Activated naive CD4-positive, alpha-beta T cell treated with anti-CD3 and anti-CD28 coated beads, Interleukin-2, amount 10 ng/mL, durations not matched to agents 7 days and 5 days (primary cell): ENCODE measurements around the gene CELF4.

Experiments used
- CTCF ChIA-PET: fragments of 350-600 bp; sonication (Branson Sonifier 250); formaldehyde crosslinking; loops from one replicate; lab custom pipeline; 2021; ENCODE audit warnings: antibody characterized with exemption; lab: Charles Lee
- DNase-seq: peaks from one replicate; pipeline ENCODE4 v3.0.0-alpha.2; 2020
- H3K27ac Mint-ChIP-seq: one replicate; pipeline ENCODE4 v1.8.0; 2021; ENCODE audit warnings: mild to moderate bottlenecking, moderate library complexity, mixed read lengths
- H3K27me3 Mint-ChIP-seq: one replicate; pipeline ENCODE4 v1.8.0; 2021; ENCODE audit warnings: mild to moderate bottlenecking, mixed read lengths
- H3K36me3 Mint-ChIP-seq: one replicate; pipeline ENCODE4 v1.8.0; 2021; ENCODE audit warnings: mixed read lengths
- H3K4me1 Mint-ChIP-seq: one replicate; pipeline ENCODE4 v1.8.0; 2021; ENCODE audit warnings: mixed read lengths
- H3K4me3 Mint-ChIP-seq: one replicate; pipeline ENCODE4 v1.8.0; 2021; ENCODE audit warnings: mild to moderate bottlenecking, moderate library complexity, mixed read lengths
- H3K9me3 Mint-ChIP-seq: one replicate; pipeline ENCODE4 v1.8.0; 2021; ENCODE audit warnings: mixed read lengths

The CELF4 gene

GRCh38 chr18:37253394-37254235, 312.0 kb downstream of the CELF4 start:
- Mint-ChIP-seq H3K36me3 (no peaks in the 10 kb centered on the region), H3K27ac (no peak overlapping the region), H3K4me3 (no peak overlapping the region), H3K27me3 (peaks cover 70% of the 10 kb centered on the region), H3K9me3 (no peaks in the 10 kb centered on the region), H3K4me1 (peaks cover 7% of the 10 kb centered on the region)
- CTCF ChIA-PET: no interaction called here
- DNase-seq: no peak

DNA sequence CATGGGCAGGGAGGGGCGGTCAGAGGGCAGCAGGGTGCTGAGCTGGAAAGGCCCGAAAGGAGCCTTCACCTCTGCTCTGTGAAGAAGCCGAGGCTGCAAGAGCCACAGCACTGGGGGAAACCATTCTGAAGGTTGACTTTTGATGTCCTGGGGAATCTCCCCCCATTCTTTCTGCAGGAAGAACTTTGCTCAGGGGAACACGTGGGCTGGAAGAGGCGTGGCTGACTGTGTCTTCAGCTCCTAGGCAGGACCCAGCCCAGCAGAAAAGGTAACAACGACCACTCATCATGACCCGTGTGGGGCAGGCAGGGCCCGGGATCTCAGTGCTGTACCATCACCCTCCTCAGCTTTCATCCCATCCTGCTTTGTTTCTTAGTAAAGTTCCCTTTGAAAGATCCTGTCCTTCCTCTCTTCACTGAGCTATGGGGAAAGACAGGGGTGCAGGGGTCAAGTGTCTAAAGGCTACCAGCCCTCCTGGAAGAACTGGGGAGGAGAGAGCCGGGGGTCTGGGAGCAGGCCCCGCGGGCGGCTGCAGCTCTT, 312.7 kb downstream of the CELF4 start:
- no peak overlapping the region for H3K27ac Mint-ChIP-seq
- H3K4me3 Mint-ChIP-seq: no peak overlapping the region
- H3K4me1 Mint-ChIP-seq: peaks cover 7% of the 10 kb centered on the region
- H3K9me3 Mint-ChIP-seq: no peaks in the 10 kb centered on the region
- peaks cover 70% of the 10 kb centered on the region for H3K27me3 Mint-ChIP-seq
- CTCF ChIA-PET: no interaction called here
- H3K36me3 Mint-ChIP-seq: no peaks in the 10 kb centered on the region
- DNase-seq: no peak

GRCh38 chr18:37252342-37252741, 313.3 kb downstream of the CELF4 start:
- Mint-ChIP-seq H3K27me3 (peaks cover 64% of the 10 kb centered on the region), H3K36me3 (no peaks in the 10 kb centered on the region), H3K9me3 (no peaks in the 10 kb centered on the region), H3K4me1 (peaks cover 7% of the 10 kb centered on the region), H3K27ac (no peak overlapping the region), H3K4me3 (no peak overlapping the region)
- DNase-seq: no peak
- CTCF ChIA-PET: no interaction called here

DNA sequence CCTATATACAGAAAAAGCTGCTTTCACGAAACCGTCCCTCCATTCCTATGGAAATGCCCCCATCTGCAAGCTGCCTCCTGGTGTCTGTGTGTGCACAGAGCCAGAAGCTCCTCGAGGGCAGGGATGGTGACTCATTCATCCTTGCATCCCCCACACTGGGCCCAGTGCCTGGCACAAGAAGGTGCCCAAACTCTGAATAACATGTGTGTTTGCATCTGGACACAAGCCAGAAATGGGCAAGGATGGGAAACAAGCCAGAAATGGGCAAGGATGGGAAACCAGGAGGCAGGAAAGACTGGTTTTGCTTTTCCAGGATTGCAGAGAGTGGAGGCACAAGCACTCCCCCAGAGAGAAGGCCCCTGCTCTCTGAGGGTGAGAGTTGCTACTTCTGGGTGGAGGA, 313.9 kb downstream of the CELF4 start:
- H3K9me3 Mint-ChIP-seq: no peaks in the 10 kb centered on the region
- no peak for DNase-seq
- H3K27me3 Mint-ChIP-seq: peaks cover 59% of the 10 kb centered on the region
- no peak overlapping the region for H3K4me3 Mint-ChIP-seq
- H3K36me3 Mint-ChIP-seq: no peaks in the 10 kb centered on the region
- peaks cover 7% of the 10 kb centered on the region for H3K4me1 Mint-ChIP-seq
- CTCF ChIA-PET: no interaction called here
- H3K27ac Mint-ChIP-seq: no peak overlapping the region

GRCh38 chr18:37249895-37250618, 315.5 kb downstream of the CELF4 start:
- no peaks in the 10 kb centered on the region for H3K9me3 Mint-ChIP-seq
- peaks cover 7% of the 10 kb centered on the region for H3K4me1 Mint-ChIP-seq
- no peaks in the 10 kb centered on the region for H3K36me3 Mint-ChIP-seq
- CTCF ChIA-PET: no interaction called here
- H3K27ac Mint-ChIP-seq: no peak overlapping the region
- H3K27me3 Mint-ChIP-seq: peaks cover 52% of the 10 kb centered on the region
- DNase-seq: no peak
- H3K4me3 Mint-ChIP-seq: no peak overlapping the region

DNA sequence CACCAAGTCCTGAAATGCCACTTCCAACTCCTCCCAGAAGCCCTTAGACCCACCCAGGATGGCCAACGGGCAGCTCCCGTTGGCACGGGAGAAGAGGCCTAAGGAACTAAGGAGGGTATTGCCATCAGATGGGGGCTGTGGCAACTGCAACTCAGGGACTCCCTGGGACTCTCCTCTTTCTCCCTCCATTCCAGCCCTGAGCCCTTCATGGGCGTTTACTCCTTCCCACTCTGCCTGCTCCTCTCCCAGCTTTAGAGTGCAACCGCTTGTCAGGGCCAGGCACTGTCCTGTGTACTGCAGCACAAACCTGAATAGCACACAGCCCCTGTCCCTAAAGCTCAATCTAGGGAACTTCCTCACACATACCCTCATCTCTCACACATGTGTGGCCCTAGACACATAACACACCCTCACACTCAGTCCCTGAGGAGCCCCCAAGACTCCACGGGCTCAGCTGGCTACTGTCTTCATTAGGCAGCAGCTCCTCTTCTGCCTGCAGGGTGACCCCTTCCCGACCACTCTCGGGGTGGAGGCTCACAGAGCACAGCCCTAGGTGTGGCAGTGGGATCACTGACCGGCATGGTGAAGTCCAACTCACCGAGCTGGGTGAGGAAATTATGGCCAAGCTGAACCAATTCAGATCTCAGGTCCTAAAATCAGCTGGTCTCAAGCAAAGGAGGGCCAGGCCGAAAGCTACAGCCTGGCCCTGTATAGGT, 316.3 kb downstream of the CELF4 start:
- no peak for DNase-seq
- Mint-ChIP-seq H3K4me1 (peaks cover 4% of the 10 kb centered on the region), H3K27me3 (peaks cover 52% of the 10 kb centered on the region), H3K4me3 (no peak overlapping the region), H3K27ac (no peak overlapping the region), H3K9me3 (no peaks in the 10 kb centered on the region), H3K36me3 (no peaks in the 10 kb centered on the region)
- CTCF ChIA-PET: no interaction called here

DNA sequence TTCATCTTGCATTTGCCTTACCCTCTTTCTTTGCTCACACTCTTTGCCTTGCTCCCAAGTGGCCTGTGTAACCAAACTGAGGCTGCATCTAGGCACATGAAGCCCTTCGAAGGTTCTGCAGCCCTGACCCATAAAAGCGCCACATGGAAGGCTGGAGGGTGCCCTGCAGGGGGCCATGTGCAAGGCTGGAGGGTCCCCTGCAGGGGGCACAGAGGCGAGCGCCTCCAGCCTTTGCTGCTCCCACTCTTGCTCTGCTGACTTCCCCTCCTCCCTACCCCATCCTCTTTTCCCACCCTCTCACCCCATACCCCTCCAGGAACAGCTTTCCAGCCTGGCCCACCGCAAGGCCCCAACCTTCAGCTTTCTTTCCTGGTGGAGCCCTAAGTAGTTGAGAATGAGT, 317.3 kb downstream of the CELF4 start:
- CTCF ChIA-PET: no interaction called here
- H3K27ac Mint-ChIP-seq: no peak overlapping the region
- no peak for DNase-seq
- H3K4me3 Mint-ChIP-seq: no peak overlapping the region
- peaks cover 4% of the 10 kb centered on the region for H3K4me1 Mint-ChIP-seq
- H3K36me3 Mint-ChIP-seq: no peaks in the 10 kb centered on the region
- no peaks in the 10 kb centered on the region for H3K9me3 Mint-ChIP-seq
- peaks cover 54% of the 10 kb centered on the region for H3K27me3 Mint-ChIP-seq

DNA sequence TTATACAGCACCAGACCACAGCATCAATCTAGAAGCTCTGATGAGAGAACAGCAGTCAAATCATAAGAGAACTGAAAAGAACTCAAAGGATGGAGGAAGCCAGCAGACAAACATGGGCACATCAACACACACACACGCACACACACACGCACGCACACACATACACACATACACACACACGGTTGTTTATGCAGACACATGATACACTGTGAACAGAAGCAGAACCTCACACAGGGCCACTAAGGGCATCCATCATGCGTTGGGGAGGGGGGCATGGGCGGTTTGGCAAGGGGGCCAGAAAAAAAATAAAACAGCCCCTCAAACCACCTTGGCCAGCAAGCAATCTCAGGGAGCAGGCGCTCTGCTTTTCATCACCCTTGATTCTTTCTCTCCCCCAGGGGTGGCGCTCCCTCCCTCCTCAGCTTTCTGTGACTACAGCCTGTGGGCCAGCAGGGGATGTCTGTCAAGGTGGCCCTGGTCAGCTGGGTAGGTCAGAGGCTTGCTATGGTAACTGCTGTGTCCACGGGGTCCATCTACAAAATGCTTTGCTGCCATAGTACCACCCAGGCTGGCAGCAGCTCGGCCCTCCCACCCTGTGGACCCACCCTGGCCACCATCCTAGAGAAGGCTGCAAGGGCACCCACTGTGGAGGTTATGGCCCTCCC, 318.0 kb downstream of the CELF4 start:
- Mint-ChIP-seq H3K27ac (no peak overlapping the region), H3K4me1 (peaks cover under 1% of the 10 kb centered on the region), H3K27me3 (peaks cover 54% of the 10 kb centered on the region), H3K36me3 (no peaks in the 10 kb centered on the region), H3K4me3 (no peak overlapping the region), H3K9me3 (no peaks in the 10 kb centered on the region)
- CTCF ChIA-PET: no interaction called here
- no peak for DNase-seq

DNA sequence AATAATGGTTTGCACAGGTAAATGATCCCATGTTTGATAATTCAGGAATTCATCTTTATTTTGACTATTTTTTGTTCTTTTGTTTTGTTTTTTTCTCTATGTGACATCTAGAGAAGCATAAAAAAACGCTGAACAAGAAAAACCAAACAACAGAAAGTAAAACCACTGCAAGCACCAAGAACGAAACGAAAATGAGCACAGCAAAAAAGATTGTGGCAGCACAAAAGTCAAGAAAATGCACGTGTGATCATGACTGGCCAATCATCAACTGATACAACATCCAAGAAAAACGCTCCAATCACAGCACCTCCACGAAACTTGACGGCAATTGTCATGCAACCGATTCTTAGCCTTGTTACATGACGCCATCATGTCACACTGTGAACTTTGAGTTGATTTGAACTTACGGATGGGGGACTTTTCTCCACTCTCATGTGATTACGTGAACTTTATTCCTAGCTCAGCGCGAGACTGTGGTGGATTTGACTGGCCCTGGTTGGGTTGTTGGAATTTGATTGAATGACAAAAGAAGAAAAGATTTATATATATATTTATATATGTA, 318.7 kb downstream of the CELF4 start:
- CTCF ChIA-PET: no interaction called here
- H3K27me3 Mint-ChIP-seq: peaks cover 54% of the 10 kb centered on the region
- no peaks in the 10 kb centered on the region for H3K36me3 Mint-ChIP-seq
- no peak overlapping the region for H3K27ac Mint-ChIP-seq
- no peaks in the 10 kb centered on the region for H3K4me1 Mint-ChIP-seq
- no peak overlapping the region for H3K4me3 Mint-ChIP-seq
- DNase-seq: no peak
- H3K9me3 Mint-ChIP-seq: no peaks in the 10 kb centered on the region

DNA sequence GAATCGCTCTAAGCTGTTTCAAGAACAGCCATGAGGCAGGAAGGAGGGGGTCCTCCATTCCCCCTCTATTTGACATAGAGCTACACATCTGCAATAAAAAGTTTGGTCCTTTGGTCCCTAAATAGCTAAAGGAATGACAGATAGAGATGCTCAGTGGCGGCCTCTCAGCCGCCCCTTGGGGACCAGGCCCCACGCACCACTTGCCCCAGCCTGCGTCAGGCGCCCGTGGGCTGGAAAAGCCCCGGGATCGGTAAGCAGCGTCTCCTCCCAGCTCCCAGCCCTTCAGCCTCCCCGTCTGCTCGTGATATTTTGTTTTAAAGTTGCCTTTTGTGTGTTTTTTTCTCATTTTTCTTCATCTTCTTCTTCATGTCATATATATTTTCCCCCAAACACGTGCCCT, 321.0 kb downstream of the CELF4 start:
- H3K36me3 Mint-ChIP-seq: no peaks in the 10 kb centered on the region
- peaks cover 58% of the 10 kb centered on the region for H3K27me3 Mint-ChIP-seq

GRCh38 chr18:37243741-37244140, 321.9 kb downstream of the CELF4 start:
- Mint-ChIP-seq H3K4me3 (no peak overlapping the region), H3K9me3 (no peaks in the 10 kb centered on the region), H3K4me1 (no peaks in the 10 kb centered on the region), H3K27ac (no peak overlapping the region), H3K27me3 (peaks cover 53% of the 10 kb centered on the region), H3K36me3 (no peaks in the 10 kb centered on the region)
- DNase-seq: no peak
- CTCF ChIA-PET: no interaction called here

More for the DNA sequence above, 321.0 kb downstream of the CELF4 start:
- CTCF ChIA-PET: no interaction called here
- H3K4me3 Mint-ChIP-seq: no peak overlapping the region
- H3K9me3 Mint-ChIP-seq: no peaks in the 10 kb centered on the region
- H3K4me1 Mint-ChIP-seq: no peaks in the 10 kb centered on the region
- no peak overlapping the region for H3K27ac Mint-ChIP-seq
- DNase-seq: no peak

GRCh38 chr18:37242826-37243560, 322.6 kb downstream of the CELF4 start:
- DNase-seq: no peak
- Mint-ChIP-seq H3K4me3 (no peak overlapping the region), H3K27ac (no peak overlapping the region), H3K4me1 (no peaks in the 10 kb centered on the region), H3K9me3 (no peaks in the 10 kb centered on the region), H3K36me3 (no peaks in the 10 kb centered on the region), H3K27me3 (peaks cover 52% of the 10 kb centered on the region)
- CTCF ChIA-PET: no interaction called here

GRCh38 chr18:37242091-37242490, 323.5 kb downstream of the CELF4 start:
- peaks cover 52% of the 10 kb centered on the region for H3K27me3 Mint-ChIP-seq
- no peaks in the 10 kb centered on the region for H3K4me1 Mint-ChIP-seq
- no peak overlapping the region for H3K4me3 Mint-ChIP-seq
- CTCF ChIA-PET: no interaction called here
- H3K36me3 Mint-ChIP-seq: no peaks in the 10 kb centered on the region
- no peak overlapping the region for H3K27ac Mint-ChIP-seq
- no peak for DNase-seq
- no peaks in the 10 kb centered on the region for H3K9me3 Mint-ChIP-seq
